ENCODE data around the gene MDGA2.
A peak's percentile ranks its signal among the peaks of the same experiment; 100 is the strongest.
"Not testable (repeated sequence)": the region's sequence is repeated elsewhere in the genome, so short reads cannot be mapped to it uniquely, and the experiment has no call there.

MDGA2 gene

DNA sequence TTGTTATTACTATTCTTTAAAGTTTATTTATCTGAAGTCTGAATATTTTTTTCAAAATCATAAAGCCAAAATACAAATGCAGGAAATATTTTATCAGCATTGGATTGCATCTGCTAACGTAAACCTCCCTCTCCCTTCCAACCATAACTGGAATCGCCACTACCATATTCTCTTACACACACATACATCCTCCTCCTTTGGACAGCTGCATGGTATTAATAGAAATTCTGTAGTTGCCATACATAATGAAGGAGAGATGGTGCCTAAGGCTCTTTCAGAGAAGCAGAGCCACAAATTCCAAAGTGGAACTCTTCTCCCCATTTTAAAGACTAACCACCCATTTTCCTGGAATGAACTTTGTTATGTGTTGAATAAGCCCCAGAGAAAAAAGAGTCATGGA lies 352.7 kb downstream of the MDGA2 start:
- no peak for DNase-seq

DNA sequence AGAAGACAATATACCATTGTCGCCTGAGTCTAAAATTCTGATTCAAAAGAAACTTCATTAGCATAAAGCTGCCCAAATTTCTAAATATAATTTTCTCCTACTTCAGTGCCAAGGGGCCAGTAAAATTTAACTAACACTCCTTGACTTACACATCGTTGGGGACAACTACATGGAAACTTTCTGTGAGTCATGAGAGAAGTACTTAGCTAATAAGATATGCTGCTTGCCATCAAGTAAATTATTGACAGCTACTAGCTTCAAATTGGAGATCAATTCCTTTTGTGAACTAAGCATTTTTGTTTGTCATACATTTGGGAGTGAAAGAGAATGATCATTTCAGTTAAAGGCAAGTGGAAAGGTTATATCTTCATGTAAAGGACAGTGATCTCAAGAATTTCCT lies 373.3 kb downstream of the MDGA2 start:
- no peak for DNase-seq

DNA sequence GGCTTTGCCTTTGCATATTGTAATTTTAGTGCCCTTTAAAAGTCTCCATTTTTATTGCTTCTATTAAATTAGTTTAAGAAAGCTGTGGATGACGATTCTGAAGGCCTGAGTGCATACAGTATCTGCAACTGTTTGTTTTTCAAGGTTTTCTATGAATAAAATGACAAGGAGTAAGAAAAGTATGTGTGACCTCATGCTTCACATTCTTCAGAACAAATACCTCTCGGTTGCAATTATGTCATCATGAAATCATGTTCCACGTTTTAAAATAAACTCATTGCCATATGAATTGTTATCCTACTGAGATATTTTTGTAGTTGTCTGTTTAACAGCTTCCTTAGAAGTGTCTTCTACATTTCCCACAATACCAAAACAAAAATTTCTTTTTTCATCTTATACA lies 374.6 kb downstream of the MDGA2 start:
- no peak for DNase-seq

DNA sequence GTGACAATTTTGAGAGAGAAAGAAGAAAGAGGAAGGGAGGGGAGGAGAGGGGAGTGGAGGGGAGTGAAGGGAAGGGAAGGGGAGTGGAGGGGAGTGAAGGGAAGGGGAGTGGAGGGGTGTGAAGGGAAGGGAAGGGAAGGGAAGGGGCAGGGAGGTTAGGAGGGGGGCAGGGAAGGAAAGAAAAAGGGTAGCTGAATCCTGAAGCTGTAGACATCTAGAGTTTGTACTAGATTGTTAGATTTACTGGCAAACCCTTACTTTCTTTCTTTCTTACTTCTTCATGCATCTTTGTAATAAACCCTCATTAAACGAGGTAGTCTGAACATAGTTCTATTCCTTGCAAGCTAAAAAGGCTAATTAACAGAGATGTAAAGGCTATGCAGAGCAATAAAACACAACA lies 378.0 kb downstream of the MDGA2 start:
- DNase-seq = no peak

DNA sequence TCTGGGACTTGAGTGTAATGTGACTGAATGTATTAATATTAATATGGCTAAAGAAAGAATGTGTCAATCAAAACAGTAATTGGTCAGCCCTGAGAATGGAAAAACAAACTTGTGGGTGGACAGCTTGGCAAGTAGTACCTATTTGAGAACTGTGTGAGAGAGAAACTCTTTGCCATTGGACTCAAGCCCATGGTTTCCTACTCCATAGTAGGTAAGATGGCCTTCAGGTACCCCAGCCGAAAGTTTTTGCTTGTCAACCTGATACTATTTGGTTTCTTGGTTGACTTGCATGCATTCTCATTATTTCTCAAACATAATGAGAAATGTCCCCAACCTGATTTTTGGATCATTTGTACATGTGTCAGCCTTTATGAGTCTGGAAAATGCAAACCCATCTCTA lies 391.1 kb downstream of the MDGA2 start:
- DNase-seq = no peak

DNA sequence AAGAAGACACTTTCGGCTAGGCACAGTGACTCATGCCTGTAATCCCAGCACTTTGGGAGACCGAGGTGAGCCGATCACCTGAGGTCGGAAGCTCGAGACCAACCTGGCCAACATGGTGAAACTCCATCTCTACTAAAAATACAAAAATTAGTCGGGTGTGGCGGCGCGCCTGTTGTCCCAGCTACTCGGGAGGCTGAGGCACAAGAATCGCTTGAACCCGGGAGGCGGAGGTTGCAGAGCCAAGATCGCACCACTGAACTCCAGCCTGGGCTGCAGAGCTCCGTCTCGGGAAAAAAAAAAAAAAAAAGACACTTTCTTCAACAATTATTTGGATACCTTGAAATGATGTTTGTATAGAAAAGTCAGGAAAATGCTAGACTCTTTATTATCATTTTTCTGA lies 393.6 kb downstream of the MDGA2 start:
- not testable (repeated sequence) for DNase-seq

DNA sequence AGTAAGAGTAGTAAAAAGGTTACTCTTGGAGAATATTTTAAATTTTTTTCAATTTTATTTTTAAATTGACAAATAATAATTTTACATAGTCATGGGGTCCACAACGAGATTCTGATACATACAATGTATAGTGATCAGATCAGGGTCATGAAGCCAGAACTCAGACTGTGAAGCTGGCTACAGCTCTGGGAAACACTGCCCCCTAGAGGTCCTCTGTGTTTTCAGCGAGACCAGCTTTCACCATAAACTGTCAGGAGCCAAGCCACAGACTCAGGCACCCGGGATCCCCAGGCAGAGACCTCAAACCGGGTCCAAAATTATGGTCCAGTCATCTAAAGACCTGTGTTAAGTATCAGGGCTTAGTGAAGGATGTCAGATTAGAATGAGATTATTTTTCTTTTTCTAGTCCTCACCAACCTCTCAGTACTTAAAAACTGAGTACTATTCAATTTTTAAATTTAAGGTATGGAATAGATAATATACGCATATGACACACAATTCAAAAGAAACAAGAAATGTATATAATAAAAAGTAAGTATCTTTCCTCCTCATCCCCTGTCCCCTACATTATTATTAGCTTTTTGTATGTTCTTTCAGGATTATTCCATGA lies 397.1 kb downstream of the MDGA2 start:
- peak; percentile 22 for DNase-seq

DNA sequence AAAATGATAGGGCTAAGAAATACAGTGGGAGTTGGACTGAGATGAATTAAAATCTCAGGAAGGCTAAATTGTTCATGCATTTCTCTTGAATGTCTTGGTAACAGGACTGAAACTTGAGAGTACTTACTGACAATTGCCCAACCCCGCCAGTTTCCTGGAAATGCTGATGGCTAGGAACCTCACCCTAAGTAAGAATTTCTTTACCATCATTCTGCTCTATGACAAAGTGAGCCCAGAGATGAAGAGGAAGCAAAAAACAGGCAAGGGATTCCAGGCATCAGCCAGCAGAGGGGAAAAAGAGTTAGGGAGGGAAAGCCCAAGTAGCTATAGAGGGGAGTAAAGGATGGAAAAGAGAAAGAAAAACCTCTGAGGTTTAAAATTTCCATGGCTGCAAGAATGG lies 397.7 kb downstream of the MDGA2 start:
- no peak for DNase-seq

DNA sequence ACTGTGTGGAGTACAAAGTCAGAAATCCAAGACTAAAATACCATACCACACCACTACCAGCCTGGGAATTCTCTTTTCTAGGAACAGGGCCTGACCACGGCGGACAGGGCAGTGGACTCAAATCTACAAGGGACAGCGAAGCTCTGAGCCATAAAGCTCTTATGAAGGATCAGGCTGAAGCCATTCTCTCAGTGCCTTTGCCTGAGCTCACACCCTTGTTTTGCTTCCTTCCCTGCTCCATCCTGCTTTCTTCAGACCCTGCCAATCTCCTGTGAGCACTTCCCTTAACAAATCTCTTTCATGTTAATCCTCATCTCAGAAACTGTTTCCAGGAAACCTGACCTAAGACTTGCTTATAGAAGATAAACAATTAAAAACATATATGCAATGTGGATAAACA lies 398.5 kb downstream of the MDGA2 start:
- no peak for DNase-seq

DNA sequence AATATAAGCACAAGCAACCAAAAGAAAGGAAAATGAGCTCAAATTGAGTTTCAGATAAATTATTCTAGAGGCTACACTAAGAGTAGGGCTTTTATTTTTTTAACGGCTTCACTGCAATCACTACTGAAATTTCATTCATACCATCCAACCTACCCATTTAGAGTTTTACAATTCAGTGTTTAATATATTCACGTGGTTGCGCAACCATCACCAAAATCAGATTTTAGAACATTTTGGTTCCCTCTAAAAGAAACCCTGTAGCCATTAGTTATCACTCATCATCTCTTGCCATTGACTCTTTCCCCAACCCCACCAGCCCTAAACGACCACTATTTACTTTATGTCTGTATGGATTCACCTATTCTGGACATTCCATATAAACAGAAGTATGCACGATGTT lies 401.5 kb downstream of the MDGA2 start:
- DNase-seq = no peak

DNA sequence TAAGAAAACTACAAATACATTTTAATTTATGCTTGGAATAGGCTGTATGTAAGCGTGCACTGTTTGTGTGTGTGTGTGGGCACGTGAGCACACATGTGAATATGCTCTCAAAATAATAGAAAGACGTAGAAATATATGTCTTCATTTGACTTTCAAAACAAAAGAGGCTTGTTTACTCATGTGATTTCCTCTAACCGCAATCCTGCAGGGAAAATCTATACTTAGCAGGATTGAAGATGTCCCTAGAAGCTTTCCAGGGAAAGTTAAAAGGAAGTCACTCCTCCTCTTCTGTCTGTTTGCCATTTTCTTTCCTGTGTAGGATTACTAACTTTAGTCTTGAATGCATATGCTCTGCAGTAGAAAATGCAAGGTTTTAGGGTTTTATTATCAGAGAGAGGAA lies 404.7 kb downstream of the MDGA2 start:
- no peak for DNase-seq

DNA sequence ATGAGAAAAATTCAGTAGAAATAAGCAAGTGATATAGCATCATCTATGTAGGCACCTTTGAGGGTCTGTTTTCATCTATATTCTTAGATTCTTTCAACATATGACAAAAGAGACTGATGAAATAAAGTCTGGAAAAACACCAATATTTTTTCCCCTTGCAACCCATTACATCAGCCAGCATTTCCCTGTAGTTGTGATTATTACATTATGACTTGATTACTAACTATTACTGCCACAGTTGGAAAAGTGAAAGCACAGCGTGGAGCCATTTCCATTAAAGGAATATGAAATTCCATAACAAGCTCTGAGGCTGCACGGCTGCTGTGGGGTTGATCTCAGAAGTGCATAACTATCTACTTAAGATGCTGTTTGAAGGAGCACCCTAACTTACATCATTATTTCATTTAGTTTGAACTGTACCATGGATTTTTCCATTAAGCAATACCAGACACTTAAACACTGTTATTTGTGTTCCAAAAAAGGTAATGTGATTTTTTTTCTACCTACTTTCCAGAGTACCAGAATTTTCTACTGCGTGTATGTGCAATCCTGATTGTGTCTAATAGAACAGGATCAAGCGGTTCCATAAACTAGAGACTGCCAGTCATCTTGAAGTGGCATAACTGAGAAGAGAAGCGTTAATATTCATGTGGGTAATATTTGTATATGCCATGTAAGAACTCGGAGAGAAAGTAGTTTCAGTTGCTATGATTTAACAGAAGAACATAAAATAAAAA lies 405.5 kb downstream of the MDGA2 start:
- DNase-seq = no peak

DNA sequence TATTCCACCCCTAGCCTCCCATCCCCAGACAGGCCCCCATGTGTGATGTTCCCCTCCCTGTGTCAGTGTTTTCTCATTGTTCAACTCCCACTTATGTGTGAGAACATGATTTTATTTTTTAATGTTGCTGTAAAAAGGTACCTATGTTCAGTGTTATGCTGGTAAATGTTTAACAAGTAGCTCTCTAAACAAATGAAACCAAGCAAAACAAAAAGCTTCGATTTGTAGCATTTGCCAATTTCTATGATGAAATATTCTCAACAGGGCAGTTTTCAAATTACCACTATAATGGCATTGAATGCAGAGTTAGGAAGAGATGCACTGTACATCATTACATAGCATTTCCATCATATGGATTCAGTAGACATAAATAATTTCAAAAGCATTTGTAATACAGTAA lies 410.6 kb downstream of the MDGA2 start:
- no peak for DNase-seq

DNA sequence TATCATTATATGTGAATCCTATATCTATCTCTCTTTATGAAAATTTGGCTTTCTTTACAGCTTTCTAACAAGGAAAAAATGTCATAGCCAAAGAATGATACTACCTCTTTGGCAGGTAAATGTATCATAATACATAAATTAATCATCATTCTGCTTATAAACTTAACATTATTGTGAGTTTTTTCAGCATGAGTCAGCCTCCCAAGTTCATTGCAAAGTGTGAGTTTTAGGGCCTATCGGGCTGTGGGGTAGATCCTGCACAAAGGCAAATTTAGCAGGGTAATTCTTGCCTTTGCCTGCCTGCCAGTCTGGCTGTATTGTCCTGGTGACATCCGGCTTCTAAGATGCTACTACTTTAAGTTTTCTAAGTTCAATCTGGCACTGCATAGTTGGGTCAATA lies 412.6 kb downstream of the MDGA2 start:
- DNase-seq = no peak

DNA sequence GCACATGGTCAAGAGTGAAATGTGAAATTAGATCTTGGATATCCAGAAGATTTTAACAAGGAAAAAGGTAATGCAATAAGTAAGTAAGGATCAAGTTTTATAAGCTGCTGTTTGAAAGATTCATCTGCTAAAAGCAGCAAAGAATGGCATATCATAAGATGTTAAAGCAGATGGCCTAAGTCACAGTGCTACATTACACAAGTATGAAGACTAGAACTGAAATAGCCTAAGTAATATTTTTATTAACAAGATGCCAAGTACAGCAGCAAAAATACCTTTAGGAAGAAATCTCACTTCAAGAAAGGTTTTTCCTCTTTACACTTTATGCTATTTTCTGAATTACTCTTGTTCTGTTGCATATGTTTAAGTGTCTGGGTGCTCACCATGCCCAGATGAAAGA lies 414.1 kb downstream of the MDGA2 start:
- DNase-seq = no peak

DNA sequence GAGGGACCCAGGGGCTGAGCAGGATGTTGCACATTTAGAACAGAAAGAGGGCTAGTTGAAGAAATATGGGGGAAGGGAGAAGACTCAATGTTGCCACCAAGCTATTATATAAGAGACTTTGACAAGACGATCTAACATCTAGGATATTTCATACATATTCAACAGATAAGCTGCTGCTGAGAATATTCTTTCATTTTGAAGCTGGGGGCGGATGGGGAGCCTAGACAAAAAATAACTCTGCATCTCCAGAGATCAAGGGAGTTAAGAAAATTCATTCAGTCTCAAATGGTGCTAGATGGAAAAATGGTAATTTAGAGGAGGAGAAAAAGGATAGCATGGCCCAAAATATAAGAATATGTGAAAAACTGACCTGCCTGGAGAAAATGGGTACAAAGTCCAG lies 415.6 kb downstream of the MDGA2 start:
- no peak for DNase-seq

DNA sequence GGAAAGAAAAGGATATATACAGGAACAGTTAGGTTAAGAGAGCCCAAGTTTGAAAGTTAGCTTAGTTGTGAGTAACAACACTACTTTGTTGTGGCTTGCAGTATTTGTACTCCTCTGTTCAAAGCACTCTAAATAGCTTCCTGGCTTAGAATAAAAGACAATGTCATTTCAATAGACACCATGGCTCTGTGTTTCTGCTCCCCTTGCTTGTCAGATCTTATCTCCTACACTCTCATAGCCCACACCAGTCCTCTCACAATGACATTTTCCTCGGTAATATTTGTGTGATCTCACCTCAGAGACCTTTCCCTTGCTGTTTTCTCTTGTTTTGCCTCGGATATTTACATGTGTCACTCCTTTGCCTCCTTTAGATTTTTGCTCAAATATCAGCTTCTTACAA lies 418.4 kb downstream of the MDGA2 start:
- no peak for DNase-seq

DNA sequence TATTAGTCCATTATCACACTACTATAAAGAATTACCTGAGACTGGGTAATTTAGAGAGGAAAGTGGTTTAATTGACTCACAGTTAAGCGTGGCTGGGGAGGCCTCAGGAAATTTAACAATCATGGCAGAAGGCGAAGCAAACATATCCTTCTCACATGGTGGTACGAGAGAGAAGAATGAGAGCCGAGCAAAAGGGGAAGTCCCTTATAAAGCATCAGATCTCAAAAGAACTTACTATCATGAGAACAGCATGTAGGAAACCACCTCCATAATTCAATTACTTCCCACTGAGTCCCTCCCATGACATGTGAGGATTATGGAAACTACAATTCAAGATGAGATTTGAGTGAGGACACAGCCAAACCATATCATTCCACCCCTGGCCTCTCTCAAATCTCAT lies 422.6 kb downstream of the MDGA2 start:
- DNase-seq = peak; percentile 12

DNA sequence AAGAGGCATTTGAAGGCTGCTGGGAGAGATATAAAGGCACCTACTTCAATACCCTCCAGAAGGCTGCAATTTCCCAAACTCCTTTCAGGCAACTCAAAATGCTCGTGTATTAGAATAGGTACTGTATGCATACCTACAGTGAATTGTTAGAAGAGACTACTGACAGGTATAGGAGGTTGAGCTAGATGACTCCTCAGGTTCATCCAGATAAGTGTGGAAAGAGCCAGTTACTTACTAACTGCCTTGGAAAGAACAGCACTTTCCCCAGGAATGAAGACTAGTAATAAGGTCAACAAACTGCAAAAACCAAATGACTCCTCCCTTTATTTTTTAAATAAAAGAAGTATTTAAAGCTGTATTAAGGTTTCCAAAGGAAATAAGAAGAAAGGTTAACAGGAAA lies 429.0 kb downstream of the MDGA2 start:
- no peak for DNase-seq

DNA sequence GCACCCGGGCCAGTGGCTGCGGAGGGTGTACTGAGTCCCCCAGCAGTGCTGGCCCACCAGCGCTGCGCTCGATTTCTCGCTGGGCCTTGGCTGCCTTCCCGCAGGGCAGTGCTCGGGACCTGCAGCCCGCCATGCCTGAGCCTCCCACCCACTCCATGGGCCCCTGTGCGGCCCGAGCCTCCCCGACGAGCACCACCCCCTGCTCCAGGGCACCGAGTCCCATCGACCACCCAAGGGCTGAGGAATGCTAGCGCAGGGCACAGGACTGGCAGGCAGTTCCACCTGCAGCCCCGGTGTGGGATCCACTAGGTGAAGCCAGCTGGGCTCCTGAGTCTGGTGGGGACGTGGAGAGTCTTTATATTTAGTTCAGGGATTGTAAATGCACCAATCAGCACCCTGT lies 432.8 kb downstream of the MDGA2 start:
- not testable (repeated sequence) for DNase-seq

DNA sequence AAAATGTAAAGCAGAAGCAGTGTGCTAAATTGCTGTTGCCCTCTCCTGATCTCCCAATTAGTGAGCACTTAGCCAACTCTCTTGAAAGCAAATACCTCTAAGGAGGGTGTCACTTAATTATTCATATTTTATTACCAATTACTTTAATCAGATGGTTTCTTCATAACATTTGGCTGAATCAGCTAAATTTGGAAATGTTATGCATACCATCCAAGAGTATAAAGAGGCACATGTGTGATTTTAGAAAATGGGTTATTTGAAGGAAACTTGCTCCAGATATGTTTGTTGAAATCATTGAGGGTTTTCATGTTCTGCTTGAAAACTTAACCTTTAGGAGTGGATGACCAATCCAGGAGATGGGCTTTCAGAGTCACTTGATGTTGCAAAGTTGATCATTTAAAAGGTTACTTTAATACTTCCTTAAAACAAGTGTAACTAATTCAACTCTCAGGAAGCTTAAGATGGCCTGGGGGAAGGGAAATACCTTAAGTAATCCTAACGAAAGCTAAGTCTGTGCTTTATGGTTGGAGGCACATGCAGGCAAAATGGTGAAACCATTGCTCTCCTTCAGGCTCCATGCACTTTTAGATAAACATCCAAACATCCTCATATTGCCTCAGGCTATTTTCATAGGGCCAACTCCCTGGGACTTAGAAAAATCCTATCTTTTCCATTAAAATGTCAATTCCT lies 434.5 kb downstream of the MDGA2 start:
- DNase-seq = no peak

DNA sequence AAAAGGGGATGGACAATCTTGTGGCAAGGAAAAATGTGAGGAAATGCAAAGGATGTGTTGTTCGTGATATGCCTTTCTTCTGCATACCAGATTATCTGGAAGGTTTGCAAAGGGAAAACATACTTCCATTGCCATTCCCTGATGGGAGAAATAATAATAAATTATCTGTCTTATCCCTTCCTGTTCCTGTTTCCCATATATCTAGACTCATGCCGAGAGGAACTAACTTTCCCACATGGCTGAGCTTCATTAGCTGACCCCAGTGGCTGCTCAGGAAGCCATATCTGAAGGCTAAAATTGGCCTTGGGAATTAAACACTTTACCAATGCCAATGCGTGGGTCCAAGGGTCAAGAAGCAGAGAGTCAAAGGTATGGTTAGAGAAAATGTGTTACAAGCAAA lies 439.8 kb downstream of the MDGA2 start:
- DNase-seq = no peak

DNA sequence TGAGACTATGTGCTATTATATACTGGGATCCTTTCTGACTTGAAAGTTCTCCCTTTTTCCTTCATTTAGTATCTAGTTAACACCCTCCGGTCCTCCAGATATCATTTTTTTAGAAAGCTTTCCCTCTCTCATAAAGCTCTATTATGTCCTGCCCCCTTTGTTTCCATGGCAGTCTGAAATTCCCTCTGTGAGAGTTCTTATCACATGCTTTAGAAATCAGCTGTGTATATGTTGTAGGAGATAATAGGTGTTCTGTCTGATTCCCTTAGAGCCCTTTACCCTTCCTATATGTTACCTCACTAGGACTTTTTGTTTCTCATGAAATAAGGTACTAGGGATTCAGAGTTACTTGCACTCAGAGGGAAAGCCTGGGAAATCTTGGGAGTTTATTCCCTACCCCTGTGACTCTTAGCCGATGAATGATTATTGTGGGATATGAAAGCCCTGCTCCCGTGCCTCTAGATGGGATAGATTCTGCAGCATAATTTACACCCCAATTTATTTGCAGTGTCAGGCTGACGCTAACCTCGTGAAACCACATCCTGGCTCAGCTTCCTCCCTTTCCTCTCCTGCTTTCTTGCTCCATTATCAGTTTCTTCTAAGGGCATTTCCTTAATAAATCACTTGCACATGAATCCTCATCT lies 448.4 kb downstream of the MDGA2 start:
- DNase-seq = peak; percentile 54

DNA sequence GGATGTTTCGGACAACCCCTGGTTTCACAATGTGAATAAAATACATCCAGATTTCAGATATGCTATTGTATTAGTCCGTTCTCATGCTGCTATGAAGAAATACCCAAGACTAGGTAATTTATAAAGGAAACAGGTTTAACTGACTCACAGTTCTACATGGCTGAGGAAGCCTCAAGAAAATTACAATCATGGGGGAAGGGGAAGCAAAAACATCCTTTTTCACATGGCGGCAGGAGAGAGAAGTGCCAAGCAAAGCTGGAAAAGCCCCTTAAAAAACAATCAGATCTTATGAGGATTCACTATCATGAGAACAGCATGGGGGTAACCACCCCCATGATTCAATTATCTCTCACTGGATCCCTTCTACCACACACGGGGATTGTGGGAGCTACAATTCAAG lies 451.7 kb downstream of the MDGA2 start:
- no peak for DNase-seq

All from GDM1 (cell line).